Dermis microvascular lymphatic vessel endothelial cell (primary cell): ENCODE data around the gene ANKRD44. TPM values are rescaled to one million over a fixed set of nuclear protein-coding genes. Genes with fewer than 3 reads are reported as not detected.

Source experiments
- DNase-seq, 2 donors: peaks; one replicate each; pipeline versions ENCODE4 v3.0.0 to v3.0.0-alpha.2; 2010; ENCODE audit warnings: low read depth in 2 of 2
- total RNA-seq: library from RNA; depleted of rRNA; stranded (reverse); fragments of >200 nt; gene quantifications from 2 replicates; pipeline ENCODE4 v1.2.1, GENCODE V29; 2014

Gene ANKRD44
- total RNA-seq, 1 donor from 2014 or later, result 3.6 TPM

DNA sequence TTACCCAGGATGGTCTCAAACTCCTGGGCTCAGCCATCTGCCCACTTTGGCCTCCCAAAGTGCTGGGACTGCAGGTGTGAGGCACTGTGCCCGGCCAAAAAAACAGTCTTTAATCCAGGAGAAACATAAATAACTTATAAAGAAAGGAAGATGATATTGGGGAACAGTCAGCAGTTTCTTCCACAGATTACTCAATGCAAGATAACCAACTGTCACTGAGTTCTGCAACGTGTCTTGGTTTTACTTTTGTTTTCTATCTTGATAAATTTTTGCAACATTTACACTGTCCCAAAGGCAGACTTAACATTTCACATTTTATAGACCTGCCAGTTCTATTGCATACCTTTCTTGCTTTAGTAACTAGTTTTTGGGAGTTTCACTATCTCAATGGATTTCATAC is 71.1 kb downstream of the ANKRD44 start:
- DNase-seq, result no peak

DNA sequence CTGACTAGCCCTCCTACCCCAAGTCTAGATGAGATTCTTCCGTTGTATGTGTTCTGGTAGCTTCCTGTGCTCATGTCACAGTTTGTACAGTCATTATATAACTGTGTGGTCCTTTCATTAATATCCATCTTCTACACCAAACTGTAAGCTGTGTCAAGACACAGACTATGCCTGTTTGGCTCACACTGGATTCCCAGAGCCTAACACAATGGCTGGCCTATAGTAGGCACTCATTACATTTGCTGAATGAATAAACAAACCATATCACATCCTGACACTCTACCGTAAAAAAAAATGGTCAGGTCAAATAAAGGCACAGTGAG is 72.6 kb downstream of the ANKRD44 start:
- DNase-seq, result no peak

DNA sequence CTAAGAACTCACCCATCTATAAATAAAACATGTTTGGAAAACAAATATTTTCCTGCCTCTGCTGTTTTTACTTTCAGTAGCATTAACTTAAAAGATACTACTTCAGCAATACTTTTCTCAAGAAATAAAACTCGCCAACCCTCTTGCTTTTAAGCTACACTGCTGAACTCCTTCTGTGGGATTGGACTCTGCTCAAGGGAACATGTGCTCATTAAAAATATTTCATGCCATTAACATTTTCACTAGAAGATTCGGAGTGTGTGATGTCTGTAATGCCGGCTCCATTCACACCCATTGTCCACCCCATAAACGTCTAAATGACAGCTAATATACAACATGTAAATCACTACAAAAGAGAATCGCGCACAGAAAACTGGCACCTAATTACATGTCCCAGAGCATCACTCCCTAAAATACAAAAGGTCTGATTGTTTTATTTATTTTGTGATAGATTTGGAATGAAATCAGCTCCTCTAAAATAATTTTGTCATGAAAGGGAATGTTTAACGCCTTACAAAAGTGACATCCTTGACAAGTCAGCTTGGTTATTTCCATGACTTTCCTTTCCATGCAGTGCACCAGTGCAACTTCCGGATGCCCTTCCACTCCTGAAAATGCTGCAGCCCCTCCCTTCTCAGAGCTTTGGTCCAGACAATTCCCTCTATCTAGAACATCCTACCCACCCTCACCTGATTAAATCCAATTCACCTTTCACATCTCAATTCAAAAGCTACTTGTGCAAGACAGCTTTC is 73.1 kb downstream of the ANKRD44 start:
- DNase-seq, result no peak

DNA sequence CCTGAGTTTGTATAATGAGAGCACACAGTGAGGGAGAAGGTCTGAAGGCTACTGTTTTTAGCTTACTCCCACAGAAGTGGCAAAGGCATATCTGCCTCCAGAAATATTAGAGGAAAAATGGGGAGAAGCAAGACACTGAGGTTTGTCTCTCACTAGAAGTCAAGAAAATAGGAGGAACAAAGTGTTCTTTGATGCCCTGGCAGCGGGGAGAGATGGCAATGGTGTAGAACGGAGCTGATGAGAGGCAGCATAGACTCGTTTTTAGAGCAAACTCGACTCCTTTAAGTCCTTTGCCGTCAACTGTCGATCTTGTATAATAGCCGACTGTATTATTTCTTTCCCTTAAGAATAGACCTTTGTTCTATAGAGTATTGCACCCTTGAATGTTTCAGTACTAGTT is 73.8 kb downstream of the ANKRD44 start:
- no peak for DNase-seq

DNA sequence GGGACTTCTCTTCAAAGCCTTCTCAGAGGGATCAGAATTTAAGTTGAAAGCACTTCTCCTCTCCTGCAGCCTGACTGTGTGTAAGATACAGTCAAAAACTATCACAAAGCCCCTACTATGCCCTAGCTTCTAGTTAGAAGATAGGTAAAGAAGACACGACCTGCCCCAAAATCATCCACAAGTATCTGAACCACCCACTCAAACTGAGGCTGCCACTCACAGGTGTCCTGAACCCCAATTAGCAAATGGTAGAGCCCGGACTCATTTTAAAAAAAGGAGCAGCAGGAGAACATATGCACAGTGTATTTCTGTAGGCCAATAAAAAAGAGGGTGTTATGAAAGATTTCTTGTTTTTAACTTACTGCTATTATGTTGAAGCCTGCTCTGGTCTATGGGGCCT is 74.4 kb downstream of the ANKRD44 start:
- DNase-seq, result no peak

DNA sequence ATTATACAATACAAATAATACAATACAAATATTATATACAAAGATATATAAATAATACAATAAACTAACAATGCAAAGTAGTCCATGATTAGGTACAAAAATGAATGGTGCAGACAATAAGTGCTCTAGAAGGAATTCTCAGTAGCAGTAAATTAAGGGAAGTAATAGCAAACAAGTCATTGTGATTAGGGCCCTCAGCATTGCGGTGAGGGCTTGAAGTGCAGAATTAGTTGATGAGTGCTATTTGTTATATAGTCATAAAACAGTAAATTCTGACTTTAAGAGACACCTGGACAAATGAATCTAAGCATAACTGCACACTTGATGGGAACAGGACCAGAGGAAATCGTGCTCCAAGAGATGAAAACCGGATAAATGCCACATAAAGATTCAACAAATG is 74.9 kb downstream of the ANKRD44 start:
- no peak for DNase-seq

DNA sequence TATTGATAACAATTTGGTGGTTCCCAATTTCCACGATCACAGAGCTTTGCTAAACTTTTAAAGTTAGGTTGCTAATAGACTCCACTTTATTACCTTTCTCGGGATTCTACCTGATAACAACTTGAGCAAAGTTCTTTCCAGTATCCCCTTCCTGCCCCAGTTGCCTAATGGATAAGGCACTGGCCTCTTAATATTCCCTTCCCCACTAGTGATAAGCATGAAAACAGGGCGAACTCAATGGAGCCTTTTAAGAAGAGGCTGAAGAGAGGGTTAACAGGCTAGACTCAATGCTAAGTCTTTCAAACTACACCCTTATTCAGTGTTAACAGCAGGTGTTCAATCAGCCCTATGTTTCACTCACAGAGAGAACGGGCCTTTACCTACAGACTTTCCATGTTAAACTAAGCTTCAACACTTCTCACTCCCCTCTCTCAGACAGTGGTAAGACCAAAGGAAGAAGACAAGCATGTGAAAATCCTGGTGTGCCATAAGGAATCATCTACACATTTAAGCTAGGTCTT is 75.8 kb downstream of the ANKRD44 start:
- no peak for DNase-seq

DNA sequence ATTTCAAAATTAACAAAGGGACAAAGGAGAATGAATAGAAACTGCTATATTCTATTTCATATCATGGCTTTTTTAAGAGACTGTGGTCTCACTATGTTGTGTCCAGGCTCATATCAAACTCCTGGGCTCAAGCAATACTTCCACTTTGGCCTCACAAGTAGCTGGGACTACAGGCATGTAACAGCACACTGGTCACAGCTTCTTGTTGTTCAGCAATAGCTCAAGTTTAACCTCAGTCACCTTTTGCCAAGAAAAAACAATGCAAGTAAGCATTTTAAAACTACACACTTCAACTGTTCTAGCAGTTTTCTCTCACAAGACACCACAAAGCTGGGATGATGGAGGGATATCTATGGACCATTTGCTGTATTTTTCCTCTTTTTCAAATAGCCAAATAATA is 77.1 kb downstream of the ANKRD44 start:
- DNase-seq, result no peak

DNA sequence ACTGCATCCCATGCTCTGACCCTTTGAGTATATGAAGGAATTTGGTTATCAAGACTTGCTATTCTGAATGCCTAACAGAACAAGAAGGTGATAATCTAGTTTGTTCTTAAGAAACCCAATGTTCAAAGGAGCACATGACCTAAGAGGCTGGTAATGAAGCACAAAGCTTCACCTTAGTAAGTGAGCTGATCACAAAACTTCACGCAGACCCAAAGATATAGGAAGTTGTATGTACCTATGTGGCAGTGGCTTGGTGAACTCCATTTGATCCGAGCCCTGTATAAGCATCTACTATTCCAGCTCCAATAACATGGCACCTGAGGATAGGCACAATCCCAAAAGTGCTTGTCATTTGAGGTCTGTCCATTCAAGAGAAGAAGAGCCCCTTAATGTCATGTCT is 78.6 kb downstream of the ANKRD44 start:
- no peak for DNase-seq

DNA sequence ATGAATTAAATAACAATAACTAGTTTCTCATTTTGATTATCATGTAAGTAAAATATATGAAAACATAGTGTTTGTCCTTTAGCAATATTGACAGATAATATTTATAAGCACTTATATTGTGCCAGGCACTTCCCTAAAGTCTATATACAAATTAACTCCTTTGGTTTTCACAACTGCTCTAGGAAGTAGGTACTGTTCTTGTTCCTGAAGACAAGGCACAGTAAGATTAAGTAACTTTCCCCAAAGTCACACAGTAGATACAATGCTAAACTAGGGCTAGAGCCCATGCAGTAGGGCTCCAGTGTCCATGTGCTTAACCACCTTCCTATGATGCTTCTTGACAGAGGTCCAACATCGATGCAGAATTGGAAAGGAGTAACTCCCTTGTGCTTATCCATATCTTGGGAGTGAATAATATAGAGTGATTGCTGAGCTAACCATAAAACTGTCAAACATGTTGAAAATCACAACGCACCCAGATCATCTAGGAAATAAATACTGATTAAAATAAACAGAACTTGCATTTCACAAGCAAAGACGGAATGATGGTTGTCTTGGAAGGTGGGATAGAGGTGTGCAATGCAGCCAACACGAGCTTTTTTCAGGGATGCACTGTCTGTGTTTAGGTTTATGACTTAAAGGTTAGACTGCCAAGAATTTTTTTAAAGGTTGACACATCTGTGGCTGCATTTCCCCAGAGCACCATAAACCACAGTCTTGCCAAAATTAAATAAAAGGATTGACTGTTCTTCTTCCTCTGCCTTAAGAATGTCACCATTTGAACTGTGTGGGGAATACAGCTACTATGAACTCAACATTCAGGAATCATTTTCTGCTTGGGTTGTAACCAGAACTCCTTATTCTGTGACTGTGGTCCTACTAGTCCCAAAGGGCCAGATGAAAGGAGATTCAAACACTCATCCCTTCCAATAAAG is 80.8 kb downstream of the ANKRD44 start:
- no peak for DNase-seq

DNA sequence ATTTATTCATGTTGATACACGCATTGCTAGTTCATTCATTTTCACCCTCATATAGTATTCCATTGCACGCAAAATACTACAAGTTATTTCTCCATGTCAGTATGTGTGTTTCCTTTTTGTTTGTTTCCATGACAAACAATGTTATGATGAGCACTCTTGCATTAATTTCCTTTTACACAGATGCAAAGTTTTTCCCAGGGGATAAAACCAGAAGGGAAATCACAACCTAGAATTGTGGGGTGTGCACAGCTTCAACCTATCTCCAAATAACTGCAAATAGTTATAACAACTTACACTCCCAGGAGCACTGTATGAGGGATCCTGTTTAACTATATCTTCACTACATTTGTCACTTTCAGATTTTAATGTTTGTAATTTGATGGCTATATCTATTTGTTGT is 87.1 kb downstream of the ANKRD44 start:
- no peak for DNase-seq

DNA sequence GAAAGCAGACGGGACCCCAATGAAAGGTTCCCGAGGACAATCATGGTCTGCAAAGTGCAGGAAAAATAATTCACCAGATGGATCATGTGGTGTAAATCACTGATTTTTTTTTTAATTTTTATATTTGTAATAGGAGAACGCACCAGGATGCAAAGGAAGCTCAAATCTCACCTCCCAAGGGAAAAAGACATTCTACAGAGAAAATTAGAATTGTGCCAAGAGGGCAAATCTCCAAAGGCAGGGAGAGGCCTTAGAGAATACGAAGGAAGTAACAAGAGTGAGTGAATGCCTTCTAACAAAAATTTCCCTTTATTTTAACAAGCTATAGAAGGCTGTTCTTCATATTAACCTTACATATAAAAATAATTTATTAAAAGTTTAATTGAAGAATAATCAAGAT is 90.9 kb downstream of the ANKRD44 start:
- no peak for DNase-seq

DNA sequence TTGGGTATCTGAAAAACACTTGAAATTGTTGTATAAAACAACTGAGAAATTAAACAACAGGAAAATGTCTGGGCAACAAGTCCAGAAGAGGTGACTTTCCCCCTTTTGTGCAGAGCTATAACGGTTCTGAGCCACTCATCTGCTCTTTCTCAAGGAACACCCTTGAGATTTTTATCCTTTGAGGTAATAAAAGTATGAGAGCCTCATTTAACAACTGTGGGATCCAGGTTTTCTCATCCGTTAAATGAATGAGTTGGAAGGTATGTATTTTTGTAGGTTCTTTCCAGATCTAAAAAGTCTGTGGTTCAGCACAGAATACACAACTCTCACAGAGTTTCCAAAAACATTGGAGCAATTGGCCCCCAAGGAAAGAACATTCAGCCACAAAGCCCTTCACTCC is 93.0 kb downstream of the ANKRD44 start:
- no peak for DNase-seq

DNA sequence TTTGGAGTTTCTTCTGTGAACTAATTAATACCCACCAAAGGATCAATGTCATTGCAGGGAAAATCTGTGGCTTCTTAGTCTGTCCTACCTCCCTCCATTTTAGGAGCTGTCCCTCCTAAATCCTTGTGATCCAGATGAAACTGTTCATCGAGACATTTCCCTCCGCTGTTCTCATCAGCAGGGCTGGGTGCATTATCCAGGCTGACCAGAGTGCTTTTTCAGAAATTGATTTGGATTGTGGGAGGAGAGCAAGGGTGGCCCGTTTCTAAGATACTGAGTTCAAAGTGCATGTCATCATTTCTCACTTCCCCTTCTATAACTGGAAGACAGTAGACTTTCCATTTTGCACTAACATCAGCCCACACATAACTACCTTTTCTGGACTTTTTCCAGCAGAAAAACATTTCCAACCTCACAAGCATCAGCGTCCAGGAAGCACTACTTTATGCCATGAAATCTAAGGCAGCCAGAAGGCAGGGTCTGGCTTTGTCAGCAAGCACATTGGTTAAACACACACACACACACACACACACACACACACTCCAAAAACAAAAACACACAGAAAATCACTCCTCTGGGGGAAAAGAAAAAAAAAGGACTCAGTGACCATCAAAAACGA is 94.1 kb downstream of the ANKRD44 start:
- DNase-seq, result peak in 1 of 2 donors; percentile 32

DNA sequence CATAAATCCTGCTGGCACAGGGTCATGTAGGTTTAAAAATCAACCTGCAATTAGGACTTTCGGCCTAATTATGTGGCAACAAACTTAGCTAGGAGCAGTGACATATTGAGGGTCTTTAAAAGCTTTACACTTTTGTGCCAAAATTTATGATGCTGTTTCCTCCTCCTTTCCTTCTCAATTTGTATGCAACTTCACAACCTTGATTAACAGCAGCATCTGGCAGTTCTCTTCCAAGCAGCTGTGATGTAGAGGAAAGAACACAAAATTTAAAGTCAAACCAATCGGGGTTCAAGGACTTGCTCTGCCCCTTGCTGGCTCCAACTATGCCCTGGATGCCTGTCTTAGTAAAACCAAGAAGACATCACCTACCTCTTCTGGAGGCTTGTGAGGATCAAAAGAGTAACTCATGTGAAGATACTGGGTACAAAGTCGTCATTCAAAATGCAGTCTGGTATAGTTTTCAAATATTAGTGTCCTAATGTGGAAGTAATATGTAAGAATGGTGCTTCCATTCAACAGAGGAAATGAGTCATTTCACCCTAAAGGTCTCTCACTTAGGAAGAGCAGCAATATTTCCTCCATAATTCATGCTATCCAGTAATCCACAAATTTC is 94.7 kb downstream of the ANKRD44 start:
- peak in 1 of 2 donors; percentile 43 for DNase-seq

DNA sequence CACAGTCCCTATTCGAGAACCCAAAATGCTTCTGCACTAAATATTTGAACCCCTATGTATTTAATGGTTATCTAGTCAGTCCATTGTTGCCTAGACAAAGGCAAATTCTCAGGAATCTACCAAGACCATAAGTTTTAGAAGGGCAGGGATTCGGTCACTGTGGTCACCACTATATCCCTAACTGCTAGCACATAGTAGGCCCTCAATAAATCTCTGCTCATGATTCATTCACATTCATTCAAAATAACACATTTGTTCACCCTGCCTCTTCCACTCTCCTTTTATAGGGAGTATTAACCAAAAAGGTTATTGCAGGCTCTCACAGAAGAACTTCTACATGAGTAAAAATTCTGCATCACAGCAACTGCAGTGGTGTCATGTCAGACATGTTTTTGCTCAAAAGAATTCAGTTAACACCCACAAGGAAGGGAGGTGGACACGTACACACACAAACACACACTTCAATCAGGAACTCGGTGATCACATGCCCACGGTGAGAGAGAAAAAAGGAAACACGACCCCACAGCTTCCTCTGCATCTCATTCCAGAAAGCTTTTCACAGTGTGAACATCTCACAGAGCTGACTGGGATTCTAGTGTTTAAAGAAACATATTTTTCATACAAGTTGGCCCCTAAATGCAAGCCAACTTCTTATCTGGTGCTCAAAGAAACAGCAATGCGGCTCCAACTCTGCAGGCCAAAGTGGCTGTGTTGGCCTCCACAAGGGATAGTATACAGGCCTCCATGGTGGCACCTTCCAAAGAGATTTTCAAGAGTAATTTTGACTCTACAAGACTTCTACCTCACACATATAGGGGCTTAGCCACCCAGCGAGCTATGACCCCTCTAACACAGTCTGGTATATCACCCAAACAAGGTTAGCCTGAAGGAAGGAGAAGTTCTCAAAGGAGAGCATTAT is 98.0 kb downstream of the ANKRD44 start:
- peak in 1 of 2 donors; percentile 24 for DNase-seq

DNA sequence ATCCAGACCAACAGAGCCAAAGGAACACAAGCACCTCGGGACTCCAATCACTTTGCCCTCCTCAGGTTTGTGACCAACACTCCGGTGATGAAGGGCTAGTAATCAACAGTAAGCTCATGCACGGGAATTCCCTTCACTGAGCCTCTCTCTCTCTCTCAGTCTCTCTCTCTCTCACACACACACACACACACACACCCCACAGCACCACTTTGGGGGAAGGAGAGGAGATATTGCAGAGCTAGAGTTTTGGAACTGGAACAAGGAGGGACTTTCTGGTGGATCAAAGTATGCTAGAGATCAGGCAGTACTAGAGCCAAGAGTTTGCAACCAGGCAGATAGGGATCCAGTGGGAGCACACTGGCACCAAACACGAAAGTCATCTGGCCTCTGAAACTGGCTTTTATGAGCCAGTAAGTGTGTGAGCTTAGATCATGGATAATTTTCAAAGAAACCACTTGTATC is 98.7 kb downstream of the ANKRD44 start:
- DNase-seq, result no peak

DNA sequence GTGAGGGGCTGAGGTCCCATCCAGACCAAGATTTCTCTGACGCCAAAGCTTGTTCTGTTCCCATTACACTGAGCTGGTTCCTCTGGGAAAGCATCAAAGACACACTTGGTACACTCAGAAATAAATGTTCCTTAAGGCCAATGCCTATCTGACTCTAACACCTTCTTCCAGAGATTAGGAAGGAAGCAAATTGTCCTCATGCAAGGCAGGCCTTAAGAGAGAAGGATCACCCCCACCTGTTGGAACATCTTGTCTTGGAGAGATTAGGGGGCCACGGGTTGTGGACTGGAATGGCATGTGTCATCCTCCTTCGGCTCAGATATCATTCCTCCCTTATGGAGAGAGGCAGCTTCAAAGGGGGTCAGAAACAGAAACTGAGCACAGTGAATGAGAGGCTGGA is 100.2 kb downstream of the ANKRD44 start:
- DNase-seq, result no peak

DNA sequence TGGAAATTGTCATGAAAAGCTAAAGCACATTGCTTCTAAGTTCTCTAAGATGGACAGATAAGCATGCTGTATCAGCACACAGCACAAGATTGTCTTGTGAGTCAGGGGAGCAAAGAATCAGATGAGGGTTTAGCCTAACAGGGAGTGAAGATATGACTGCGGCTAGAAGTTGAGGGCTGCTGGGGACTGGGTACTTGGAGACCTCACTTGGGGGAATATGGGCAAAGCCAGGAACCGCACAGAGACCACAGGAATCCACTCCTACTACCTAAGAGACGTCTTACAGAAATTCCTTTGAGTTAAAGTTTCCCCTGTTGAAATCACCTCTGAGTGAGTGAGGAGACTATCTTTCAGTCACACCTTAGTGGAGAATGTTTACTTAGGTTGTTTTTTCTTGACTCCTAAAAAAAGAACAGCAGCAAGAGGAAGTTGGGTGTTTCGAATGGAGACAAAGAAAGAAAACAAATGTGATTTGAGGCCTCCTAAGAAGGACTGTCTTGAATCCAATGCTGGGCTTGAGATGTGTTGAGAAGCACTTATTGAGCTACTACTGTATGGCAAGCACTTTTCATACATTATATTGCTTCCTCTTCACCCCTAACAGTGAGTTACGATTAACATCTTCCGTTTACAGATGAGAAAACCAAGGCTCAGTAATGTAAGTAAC is 100.7 kb downstream of the ANKRD44 start:
- DNase-seq, result no peak

DNA sequence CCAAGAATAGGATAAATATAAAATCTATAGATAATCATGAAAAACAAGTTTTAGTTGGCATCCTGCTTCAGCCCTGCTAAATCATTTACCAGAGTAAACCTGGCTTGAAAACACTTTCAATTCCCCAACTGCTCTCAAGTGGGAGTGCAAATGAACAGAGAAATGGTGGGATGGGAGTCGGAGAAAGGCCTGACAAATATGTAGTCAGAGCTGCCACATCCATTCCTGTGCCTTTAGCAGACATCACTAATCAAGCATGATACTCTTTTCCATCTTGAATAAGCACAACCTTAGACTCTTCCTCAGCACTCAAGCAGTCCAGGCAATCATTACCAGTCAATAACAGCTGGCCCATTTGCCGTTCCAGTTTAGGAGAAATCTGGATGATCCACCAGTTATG is 101.3 kb downstream of the ANKRD44 start:
- DNase-seq, result no peak
